GM08714 (cell line): ENCODE data around the gene FOXJ3.
A peak's percentile ranks its signal among the peaks of the same experiment; 100 is the strongest.

ENCODE experiments used
- H3K4me3 ChIP-seq: fragments of 200-500 bp; sonication (Bioruptor generic); 2 replicates; pipeline ENCODE4 v1.5.1; 2014; ENCODE audit warnings: mild to moderate bottlenecking, low read length, inconsistent platforms
- ZNF274 ChIP-seq: IDR thresholded peaks from 2 replicates; pipeline ENCODE4 v1.6.1; 2012; ENCODE audit warnings: mild to moderate bottlenecking, low read depth, low read length

The FOXJ3 gene

DNA sequence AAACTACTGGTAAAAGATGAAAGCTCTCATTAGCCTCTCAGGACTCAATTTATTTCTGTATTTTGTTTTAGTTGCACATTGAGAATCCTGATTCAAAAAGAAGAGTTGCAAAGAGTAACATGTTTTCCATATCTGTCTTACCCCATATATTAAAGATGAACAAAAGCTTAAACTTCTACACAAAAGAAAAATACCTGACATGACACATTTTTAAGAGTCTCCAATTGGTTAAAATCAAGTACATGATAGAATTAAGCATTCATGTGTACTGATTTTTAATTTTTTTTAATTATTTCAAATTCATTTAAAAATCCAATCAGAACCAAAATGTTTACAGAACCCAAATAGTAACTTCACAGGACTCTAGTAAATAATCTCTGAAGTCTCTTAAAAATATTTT, 72.0 kb downstream of the FOXJ3 start:
- H3K4me3 ChIP-seq = no peak overlapping the region
- no peak for TF ChIP-seq ZNF274

- peak overlapping the region; percentile 37; the same call in 1 of the 2 replicates for H3K4me3 ChIP-seq
- no peak for TF ChIP-seq ZNF274
Measured at GRCh38 chr1:42260376-42261070, 74.5 kb downstream of the FOXJ3 start.

- H3K4me3 ChIP-seq = no peak overlapping the region
- TF ChIP-seq ZNF274 = no peak
Measured at GRCh38 chr1:42259739-42260064, 75.3 kb downstream of the FOXJ3 start.

GRCh38 chr1:42259059-42259738, 75.8 kb downstream of the FOXJ3 start:
- TF ChIP-seq ZNF274 = no peak
- no peak overlapping the region for H3K4me3 ChIP-seq

DNA sequence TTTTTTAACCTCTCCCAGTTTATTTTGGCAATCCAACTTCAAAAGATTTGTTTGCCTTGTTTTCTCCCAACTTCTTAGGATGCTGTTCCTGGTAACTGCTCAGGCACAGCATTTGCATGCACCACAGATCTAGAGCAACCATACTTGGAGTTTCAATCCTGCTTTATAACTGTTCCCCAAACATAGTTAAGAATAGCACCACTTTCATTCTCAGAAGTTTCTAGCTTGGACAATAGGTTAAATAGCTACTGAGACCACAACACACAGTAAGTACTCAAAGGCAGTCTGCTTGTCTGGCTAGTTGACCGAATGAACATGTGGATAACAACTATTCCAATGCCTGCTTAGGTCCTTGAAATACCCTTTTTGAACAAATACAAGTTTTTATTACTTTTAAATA, 76.8 kb downstream of the FOXJ3 start:
- TF ChIP-seq ZNF274 = no peak
- no peak overlapping the region for H3K4me3 ChIP-seq

DNA sequence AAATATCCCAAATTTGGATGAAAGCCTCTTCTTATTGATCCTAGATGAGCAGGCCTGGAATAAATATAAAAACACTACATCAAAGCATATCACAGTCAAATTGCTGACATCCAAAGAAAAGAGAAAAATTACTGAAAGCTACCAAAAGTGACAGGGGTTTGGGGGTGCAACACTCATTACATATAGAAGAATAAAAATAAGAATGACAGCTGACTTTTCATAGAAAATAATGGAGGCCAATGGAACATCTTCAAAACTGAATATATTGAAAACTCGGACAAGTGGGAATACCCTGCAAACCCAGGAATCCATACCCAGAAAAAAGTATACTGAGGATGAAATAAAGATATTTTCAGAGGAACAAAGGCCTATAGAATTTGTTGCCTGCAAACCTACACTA, 84.0 kb downstream of the FOXJ3 start:
- no peak overlapping the region for H3K4me3 ChIP-seq
- TF ChIP-seq ZNF274 = no peak

- TF ChIP-seq ZNF274 = no peak
- no peak overlapping the region for H3K4me3 ChIP-seq
Measured at GRCh38 chr1:42250164-42250563, 84.9 kb downstream of the FOXJ3 start.

DNA sequence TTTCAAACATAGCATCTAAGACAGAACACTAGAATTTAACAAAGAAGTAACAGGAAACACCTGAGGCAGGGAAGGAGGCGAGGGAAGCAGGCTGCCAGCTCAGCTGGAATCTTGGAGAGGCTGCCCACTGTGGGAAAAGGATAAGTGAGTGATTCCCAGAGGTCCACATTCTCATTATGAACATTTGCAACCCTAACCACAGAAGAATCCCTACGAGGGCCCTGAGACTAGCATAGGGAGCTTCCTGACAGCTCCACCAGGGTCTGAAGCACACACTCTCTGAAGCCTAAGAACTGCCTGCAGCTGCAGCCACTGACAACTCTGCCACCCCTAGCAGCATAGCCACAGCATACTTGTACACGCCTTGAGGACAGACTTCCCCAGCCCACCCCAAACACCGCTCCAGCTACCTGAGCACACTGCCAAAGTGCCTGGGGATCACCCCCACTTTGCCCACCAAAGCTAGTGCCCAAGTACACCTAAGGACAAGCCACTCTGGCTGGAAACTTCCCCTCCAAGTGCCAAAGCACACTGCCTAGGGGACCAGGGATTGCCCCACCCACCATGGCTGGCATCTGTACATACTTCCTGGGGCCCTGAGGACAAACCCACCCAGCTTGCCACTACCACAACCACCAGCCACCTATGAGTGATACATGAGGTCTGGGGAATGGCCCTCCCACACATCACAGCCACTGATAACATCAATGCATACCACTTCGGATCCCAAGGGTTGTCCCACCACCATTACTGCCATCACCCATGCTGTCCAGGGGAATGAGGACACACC, 93.9 kb downstream of the FOXJ3 start:
- no peak overlapping the region for H3K4me3 ChIP-seq
- TF ChIP-seq ZNF274 = no peak

DNA sequence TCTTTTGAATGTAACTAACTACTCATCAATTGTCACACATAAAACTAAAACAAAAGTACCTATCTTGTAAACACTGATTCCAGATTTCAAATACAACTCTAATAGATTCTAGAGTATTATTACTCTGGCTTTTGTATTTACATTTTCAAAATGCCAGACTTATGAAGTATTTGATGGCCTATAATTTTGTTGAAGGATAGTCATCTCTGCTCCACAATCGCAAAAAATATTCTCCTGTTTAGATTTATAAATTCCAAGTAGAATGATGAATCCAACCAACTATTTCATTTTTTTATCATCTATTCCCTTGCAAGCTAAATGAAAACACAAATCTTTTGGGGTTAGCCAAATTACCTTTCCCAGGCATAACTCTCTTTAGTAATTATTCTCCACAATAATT, 95.5 kb downstream of the FOXJ3 start:
- TF ChIP-seq ZNF274 = no peak
- no peak overlapping the region for H3K4me3 ChIP-seq

- TF ChIP-seq ZNF274 = no peak
- H3K4me3 ChIP-seq = no peak overlapping the region
Measured at GRCh38 chr1:42239041-42239440, 96.0 kb downstream of the FOXJ3 start.

DNA sequence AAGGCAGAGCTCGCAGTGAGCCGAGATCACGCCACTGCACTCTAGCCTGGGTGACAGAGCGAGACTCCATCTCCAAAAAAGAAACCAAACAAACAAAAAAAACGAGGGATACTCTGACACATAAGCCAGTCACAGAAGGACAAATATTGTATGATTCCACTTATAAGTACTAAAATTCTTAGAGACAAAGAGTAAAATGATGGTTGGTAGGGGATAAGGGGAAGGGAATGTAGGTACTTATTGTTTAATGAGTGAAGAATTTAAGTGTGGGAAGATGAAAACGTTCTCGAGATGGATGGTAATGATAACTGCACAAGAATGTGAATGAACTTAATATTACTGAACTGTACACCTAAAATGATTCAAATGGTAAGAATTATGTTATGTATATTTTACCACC, 103.8 kb downstream of the FOXJ3 start:
- no peak for TF ChIP-seq ZNF274
- no peak overlapping the region for H3K4me3 ChIP-seq

DNA sequence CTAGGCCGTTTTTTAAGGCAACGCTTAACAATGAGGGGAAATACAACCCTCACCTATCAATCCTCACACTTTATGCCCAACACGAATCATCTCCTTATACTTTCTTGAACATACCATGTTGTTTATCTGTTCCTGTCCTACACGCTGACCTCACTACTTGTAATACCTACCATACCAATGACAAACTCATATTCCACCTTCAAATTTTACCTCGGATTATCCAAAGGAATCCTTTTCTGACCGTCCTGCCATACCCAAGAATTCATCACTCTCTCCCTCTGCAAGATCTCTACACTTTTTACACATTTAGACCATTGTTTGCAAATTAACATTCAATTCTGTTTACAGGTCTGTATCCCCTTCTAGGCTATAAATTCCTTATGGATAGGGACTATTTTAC, 106.1 kb downstream of the FOXJ3 start:
- TF ChIP-seq ZNF274 = no peak
- no peak overlapping the region for H3K4me3 ChIP-seq

GRCh38 chr1:42223036-42223435, 112.0 kb downstream of the FOXJ3 start:
- TF ChIP-seq ZNF274 = no peak
- no peak overlapping the region for H3K4me3 ChIP-seq

DNA sequence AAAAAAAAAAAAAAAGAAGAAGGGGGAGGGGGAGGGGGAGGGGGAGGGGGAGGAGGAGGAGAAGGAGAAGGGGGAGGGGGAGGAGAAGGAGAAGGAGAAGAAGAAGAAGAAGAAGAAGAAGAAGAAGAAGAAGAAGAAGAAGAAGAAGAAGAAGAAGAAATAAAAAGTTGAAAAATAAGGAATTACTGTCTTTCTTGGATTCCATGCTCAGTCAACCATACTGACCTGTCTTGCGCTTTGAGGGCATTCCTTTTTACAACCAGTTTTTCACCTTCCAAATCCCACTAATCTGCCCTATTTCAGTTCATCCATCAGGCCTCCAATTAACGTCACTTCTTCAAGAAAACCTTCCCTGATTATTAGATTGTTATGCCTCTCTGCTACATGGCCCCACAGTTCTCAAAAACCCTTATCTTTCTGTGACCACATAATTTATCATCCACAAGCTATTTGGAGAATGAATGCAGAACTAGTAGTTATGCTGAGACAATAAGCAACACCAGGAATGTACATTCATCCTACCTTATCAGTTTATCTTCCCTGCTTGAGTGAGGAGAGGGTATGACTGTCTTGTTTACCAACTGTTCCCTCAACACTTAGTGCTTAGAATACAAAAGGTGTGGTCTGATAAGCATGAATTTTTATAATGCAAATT, 113.0 kb downstream of the FOXJ3 start:
- no peak for TF ChIP-seq ZNF274
- H3K4me3 ChIP-seq = no peak overlapping the region
